WTC11 (cell line): Measurements from ENCODE around the gene SYCE3. TPM values are rescaled to one million over a fixed set of nuclear protein-coding genes. Genes with fewer than 3 reads are reported as not detected.

Experiments
- ATAC-seq: fragments of 200-7000 bp; cut with Tn5 transposase; 2 replicates; pipeline ENCODE4 v1.10.0; 2021; ENCODE audit warnings: mild to moderate bottlenecking, moderate library complexity
- CTCF ChIA-PET: fragments of 300-600 bp; sonication (Branson Sonifier 250); formaldehyde crosslinking; loops from one replicate; lab custom pipeline; 2021; ENCODE audit warnings: antibody characterized with exemption; lab: Charles Lee
- POLR2A ChIA-PET: fragments of 350-600 bp; sonication (Branson Sonifier 250); formaldehyde crosslinking; loops from one replicate; lab custom pipeline; 2021; ENCODE audit warnings: antibody characterized with exemption; lab: Charles Lee
- DNase-seq: peaks from one replicate; pipeline ENCODE4 v3.0.0; 2021; ENCODE audit warnings: low spot score
- H3K27ac Mint-ChIP-seq: 2 replicates; pipeline ENCODE4 v1.8.0; 2021; ENCODE audit warnings: mixed read lengths
- H3K27me3 Mint-ChIP-seq: 2 replicates; pipeline ENCODE4 v1.8.0; 2021; ENCODE audit warnings: low read depth, mild to moderate bottlenecking, moderate library complexity, mixed read lengths
- H3K36me3 Mint-ChIP-seq: 2 replicates; pipeline ENCODE4 v1.8.0; 2021; ENCODE audit warnings: mixed read lengths
- H3K4me1 Mint-ChIP-seq: 2 replicates; pipeline ENCODE4 v1.8.0; 2022; ENCODE audit warnings: mixed read lengths
- H3K4me3 Mint-ChIP-seq: 2 replicates; pipeline ENCODE4 v1.8.0; 2021; ENCODE audit warnings: mild to moderate bottlenecking, moderate library complexity, mixed read lengths
- H3K9me3 Mint-ChIP-seq: 2 replicates; pipeline ENCODE4 v1.8.0; 2021; ENCODE audit warnings: mixed read lengths
- ATF1 ChIP-seq: sonication (generic); formaldehyde crosslinking; IDR thresholded peaks from 2 replicates; pipeline ENCODE4 v1.8.1; 2023; ENCODE audit warnings: mild to moderate bottlenecking, moderate library complexity, missing genetic modification reagents
- JAZF1 ChIP-seq: fragments of 250-450 bp; sonication (Bioruptor Pico); IDR thresholded peaks from 2 replicates; pipeline ENCODE4 v1.9.0; 2021; ENCODE audit warnings: moderate library complexity, mild to moderate bottlenecking, inconsistent platforms
- KAT7 ChIP-seq: sonication (generic); formaldehyde crosslinking; IDR thresholded peaks from 2 replicates; pipeline ENCODE4 v1.8.1; 2023; ENCODE audit warnings: missing genetic modification reagents, mild to moderate bottlenecking, borderline replicate concordance
- MXD4 ChIP-seq: fragments of 250-450 bp; sonication (Bioruptor Pico); IDR thresholded peaks from 2 replicates; pipeline ENCODE4 v1.8.0; 2021; ENCODE audit warnings: mild to moderate bottlenecking, moderate library complexity, borderline replicate concordance
- OVOL2 ChIP-seq: fragments of 250-450 bp; sonication (Bioruptor Pico); IDR thresholded peaks from 2 replicates; pipeline ENCODE4 v1.9.0; 2021; ENCODE audit warnings: mild to moderate bottlenecking, borderline replicate concordance
- PRDM15 ChIP-seq: sonication (generic); formaldehyde crosslinking; IDR thresholded peaks from 2 replicates; pipeline ENCODE4 v1.8.0; 2022; ENCODE audit warnings: missing genetic modification reagents
- RELA ChIP-seq: sonication (generic); formaldehyde crosslinking; IDR thresholded peaks from 2 replicates; pipeline ENCODE4 v1.8.1; 2022; ENCODE audit warnings: missing genetic modification reagents, mild to moderate bottlenecking, borderline replicate concordance
- STAT6 ChIP-seq: sonication (generic); formaldehyde crosslinking; conservative IDR thresholded peaks from 2 replicates; pipeline ENCODE4 v1.8.1; 2023; ENCODE audit warnings: mild to moderate bottlenecking, low read depth, missing genetic modification reagents, moderate library complexity
- TEAD1 ChIP-seq: sonication (generic); formaldehyde crosslinking; IDR thresholded peaks from 2 replicates; pipeline ENCODE4 v1.8.0; 2022; ENCODE audit warnings: mild to moderate bottlenecking, missing genetic modification reagents
- USF2 ChIP-seq: sonication (generic); formaldehyde crosslinking; IDR thresholded peaks from 2 replicates; pipeline ENCODE4 v1.8.1; 2023; ENCODE audit warnings: mild to moderate bottlenecking, missing genetic modification reagents, moderate library complexity
- ZNF219 ChIP-seq: sonication (generic); formaldehyde crosslinking; IDR thresholded peaks from 2 replicates; pipeline ENCODE4 v1.8.0; 2023; ENCODE audit warnings: missing genetic modification reagents, mild to moderate bottlenecking, borderline replicate concordance
- ZNF263 ChIP-seq: sonication (generic); formaldehyde crosslinking; IDR thresholded peaks from 2 replicates; pipeline ENCODE4 v1.8.1; 2022; ENCODE audit warnings: low read depth, mild to moderate bottlenecking, moderate library complexity, missing genetic modification reagents
- total RNA-seq: library from RNA; stranded (reverse); gene quantifications from 3 replicates; pipeline ENCODE4 v1.2.3, GENCODE V29; 2021
- TF ChIP-seq, protein P1 (sequence below): sonication (generic); formaldehyde crosslinking; IDR thresholded peaks from 2 replicates; pipeline ENCODE4 v1.8.1; 2023; ENCODE audit warnings: mild to moderate bottlenecking, missing genetic modification reagents
- TF ChIP-seq, protein P2 (sequence below): fragments of 250-450 bp; sonication (Bioruptor Pico); IDR thresholded peaks from 2 replicates; pipeline ENCODE4 v1.9.0; 2021; ENCODE audit warnings: mild to moderate bottlenecking
- TF ChIP-seq, protein P3 (sequence below): sonication (generic); formaldehyde crosslinking; IDR thresholded peaks from 2 replicates; pipeline ENCODE4 v1.8.1; 2023; ENCODE audit warnings: mild to moderate bottlenecking, moderate library complexity, missing genetic modification reagents
- TF ChIP-seq, protein P4 (sequence below): sonication (generic); formaldehyde crosslinking; IDR thresholded peaks from 2 replicates; pipeline ENCODE4 v1.8.1; 2022; ENCODE audit warnings: low read depth, mild to moderate bottlenecking, moderate library complexity, missing genetic modification reagents, borderline replicate concordance
- TF ChIP-seq, protein P5 (sequence below): fragments of 250-450 bp; sonication (Bioruptor Pico); IDR thresholded peaks from 2 replicates; pipeline ENCODE4 v1.8.0; 2021; ENCODE audit warnings: mild to moderate bottlenecking

SYCE3 gene
- total RNA-seq, 1 experiment from 2014 or later: 0.46 TPM

GRCh38 chr22:50550395-50550794 is 12.3 kb downstream of the SYCE3 start:
- Mint-ChIP-seq H3K9me3 (no peaks in the 10 kb centered on the region), H3K4me1 (peaks cover 4% of the 10 kb centered on the region), H3K27ac (no peak overlapping the region), H3K27me3 (no peaks in the 10 kb centered on the region; the same call in 1 of the 2 replicates), H3K4me3 (no peak overlapping the region), H3K36me3 (no peaks in the 10 kb centered on the region)
- ATAC-seq (no peak), DNase-seq (no peak)
- CTCF ChIA-PET: interaction anchor here (0.9 to 3.7 kb wide), 5 partner anchors 9 to 62 kb away, joined by 3 to 13 read pairs (median 8); partner anchors contain the start of gene SYCE3
- TF ChIP-seq, protein P1, sequence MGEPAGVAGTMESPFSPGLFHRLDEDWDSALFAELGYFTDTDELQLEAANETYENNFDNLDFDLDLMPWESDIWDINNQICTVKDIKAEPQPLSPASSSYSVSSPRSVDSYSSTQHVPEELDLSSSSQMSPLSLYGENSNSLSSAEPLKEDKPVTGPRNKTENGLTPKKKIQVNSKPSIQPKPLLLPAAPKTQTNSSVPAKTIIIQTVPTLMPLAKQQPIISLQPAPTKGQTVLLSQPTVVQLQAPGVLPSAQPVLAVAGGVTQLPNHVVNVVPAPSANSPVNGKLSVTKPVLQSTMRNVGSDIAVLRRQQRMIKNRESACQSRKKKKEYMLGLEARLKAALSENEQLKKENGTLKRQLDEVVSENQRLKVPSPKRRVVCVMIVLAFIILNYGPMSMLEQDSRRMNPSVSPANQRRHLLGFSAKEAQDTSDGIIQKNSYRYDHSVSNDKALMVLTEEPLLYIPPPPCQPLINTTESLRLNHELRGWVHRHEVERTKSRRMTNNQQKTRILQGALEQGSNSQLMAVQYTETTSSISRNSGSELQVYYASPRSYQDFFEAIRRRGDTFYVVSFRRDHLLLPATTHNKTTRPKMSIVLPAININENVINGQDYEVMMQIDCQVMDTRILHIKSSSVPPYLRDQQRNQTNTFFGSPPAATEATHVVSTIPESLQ (CRISPR knock-in tag): no peak
- TF ChIP-seq, protein P2, sequence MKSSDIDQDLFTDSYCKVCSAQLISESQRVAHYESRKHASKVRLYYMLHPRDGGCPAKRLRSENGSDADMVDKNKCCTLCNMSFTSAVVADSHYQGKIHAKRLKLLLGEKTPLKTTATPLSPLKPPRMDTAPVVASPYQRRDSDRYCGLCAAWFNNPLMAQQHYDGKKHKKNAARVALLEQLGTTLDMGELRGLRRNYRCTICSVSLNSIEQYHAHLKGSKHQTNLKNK (CRISPR knock-in tag): no peak
- TF ChIP-seq RELA (no peak), JAZF1 (CRISPR knock-in tag) (no peak), ZNF263 (CRISPR knock-in tag) (no peak), KAT7 (CRISPR knock-in tag) (no peak), PRDM15 (CRISPR knock-in tag) (no peak)
- TF ChIP-seq, protein P3, sequence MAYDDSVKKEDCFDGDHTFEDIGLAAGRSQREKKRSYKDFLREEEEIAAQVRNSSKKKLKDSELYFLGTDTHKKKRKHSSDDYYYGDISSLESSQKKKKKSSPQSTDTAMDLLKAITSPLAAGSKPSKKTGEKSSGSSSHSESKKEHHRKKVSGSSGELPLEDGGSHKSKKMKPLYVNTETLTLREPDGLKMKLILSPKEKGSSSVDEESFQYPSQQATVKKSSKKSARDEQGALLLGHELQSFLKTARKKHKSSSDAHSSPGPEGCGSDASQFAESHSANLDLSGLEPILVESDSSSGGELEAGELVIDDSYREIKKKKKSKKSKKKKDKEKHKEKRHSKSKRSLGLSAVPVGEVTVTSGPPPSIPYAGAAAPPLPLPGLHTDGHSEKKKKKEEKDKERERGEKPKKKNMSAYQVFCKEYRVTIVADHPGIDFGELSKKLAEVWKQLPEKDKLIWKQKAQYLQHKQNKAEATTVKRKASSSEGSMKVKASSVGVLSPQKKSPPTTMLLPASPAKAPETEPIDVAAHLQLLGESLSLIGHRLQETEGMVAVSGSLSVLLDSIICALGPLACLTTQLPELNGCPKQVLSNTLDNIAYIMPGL: no peak
- POLR2A ChIA-PET: no interaction called here

DNA sequence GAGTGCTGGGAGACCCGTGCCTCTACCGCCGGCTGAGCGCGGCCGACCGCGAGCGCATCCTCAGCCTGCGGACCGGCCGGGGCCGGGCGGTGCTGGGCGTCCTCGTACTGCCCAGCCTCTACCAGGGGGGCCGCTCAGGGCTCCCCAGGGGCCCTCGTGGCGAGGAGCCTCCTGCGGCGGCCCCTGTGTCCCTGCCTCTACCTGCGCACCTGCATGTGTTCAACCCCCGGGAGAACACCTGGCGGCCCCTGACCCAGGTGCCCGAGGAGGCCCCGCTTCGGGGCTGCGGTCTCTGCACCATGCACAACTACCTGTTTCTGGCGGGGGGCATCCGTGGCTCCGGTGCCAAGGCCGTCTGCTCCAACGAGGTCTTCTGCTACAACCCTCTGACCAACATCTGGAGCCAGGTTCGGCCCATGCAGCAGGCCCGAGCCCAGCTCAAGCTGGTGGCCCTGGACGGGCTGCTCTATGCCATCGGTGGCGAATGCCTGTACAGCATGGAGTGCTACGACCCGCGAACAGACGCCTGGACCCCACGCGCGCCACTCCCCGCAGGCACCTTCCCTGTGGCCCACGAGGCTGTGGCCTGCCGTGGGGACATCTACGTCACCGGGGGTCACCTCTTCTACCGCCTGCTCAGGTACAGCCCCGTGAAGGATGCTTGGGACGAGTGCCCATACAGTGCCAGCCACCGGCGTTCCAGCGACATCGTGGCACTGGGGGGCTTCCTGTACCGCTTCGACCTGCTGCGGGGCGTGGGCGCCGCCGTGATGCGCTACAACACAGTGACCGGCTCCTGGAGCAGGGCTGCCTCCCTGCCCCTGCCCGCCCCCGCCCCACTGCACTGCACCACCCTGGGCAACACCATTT is 13.6 kb downstream of the SYCE3 start:
- ChIA-PET CTCF (interaction anchor here (1.1 to 3.7 kb wide), 6 partner anchors 14 to 151 kb away, joined by 4 to 23 read pairs (median 10); partner anchors contain the start of genes SCO2 and SYCE3), POLR2A (no interaction called here)
- Mint-ChIP-seq H3K9me3 (no peaks in the 10 kb centered on the region), H3K27me3 (peaks cover 8% of the 10 kb centered on the region), H3K36me3 (no peaks in the 10 kb centered on the region), H3K4me3 (no peak overlapping the region), H3K4me1 (no peaks in the 10 kb centered on the region), H3K27ac (no peak overlapping the region)
- DNase-seq: no peak
- ATAC-seq: no peak
- no peak for TF ChIP-seq OVOL2 (CRISPR knock-in tag)
- TF ChIP-seq STAT6 (CRISPR knock-in tag): no peak
- TF ChIP-seq, protein P4, sequence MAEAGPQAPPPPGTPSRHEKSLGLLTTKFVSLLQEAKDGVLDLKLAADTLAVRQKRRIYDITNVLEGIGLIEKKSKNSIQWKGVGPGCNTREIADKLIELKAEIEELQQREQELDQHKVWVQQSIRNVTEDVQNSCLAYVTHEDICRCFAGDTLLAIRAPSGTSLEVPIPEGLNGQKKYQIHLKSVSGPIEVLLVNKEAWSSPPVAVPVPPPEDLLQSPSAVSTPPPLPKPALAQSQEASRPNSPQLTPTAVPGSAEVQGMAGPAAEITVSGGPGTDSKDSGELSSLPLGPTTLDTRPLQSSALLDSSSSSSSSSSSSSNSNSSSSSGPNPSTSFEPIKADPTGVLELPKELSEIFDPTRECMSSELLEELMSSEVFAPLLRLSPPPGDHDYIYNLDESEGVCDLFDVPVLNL (CRISPR knock-in tag): no peak
- no peak for TF ChIP-seq TEAD1 (CRISPR knock-in tag)
- TF ChIP-seq MXD4 (CRISPR knock-in tag): no peak
- TF ChIP-seq JAZF1 (CRISPR knock-in tag): no peak
- no peak for TF ChIP-seq ATF1
- no peak for TF ChIP-seq USF2
- no peak for TF ChIP-seq ZNF219 (CRISPR knock-in tag)
- TF ChIP-seq, protein P5, sequence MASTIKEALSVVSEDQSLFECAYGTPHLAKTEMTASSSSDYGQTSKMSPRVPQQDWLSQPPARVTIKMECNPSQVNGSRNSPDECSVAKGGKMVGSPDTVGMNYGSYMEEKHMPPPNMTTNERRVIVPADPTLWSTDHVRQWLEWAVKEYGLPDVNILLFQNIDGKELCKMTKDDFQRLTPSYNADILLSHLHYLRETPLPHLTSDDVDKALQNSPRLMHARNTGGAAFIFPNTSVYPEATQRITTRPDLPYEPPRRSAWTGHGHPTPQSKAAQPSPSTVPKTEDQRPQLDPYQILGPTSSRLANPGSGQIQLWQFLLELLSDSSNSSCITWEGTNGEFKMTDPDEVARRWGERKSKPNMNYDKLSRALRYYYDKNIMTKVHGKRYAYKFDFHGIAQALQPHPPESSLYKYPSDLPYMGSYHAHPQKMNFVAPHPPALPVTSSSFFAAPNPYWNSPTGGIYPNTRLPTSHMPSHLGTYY (CRISPR knock-in tag): no peak
